Subcutaneous adipose tissue (tissue), 4 donors: ENCODE measurements around the gene FAM3C. TPM values are rescaled to one million over a fixed set of nuclear protein-coding genes. Genes with fewer than 3 reads are reported as not detected.

Experiments
- CTCF ChIP-seq: fragments of 450-650 bp; IDR thresholded peaks from one replicate; pipeline ENCODE4 v1.5.1; 2016; ENCODE audit warnings: low read depth, mild to moderate bottlenecking, control low read depth, antibody characterized with exemption, moderate library complexity
- total RNA-seq, 4 donors: library from RNA; depleted of rRNA; stranded (reverse); fragments of >200 nt; gene quantifications; one replicate each; pipeline ENCODE4 v1.1.0, GENCODE V29; 2016

Gene FAM3C
- total RNA-seq, 4 donors from 2014 or later: 29.6 to 54.0 (median 41.1) TPM

DNA sequence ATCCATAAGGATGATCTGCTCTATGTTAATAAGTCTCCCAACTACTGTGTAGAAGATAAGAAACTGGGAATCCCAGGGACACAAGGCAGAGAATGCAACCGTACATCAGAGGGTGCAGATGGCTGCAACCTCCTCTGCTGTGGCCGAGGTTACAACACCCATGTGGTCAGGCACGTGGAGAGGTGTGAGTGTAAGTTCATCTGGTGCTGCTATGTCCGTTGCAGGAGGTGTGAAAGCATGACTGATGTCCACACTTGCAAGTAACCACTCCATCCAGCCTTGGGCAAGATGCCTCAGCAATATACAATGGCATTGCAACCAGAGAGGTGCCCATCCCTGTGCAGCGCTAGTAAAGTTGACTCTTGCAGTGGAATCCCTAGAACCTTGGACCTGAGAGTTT lies 57.0 kb downstream of the FAM3C start:
- TF ChIP-seq CTCF: no peak

GRCh38 chr7:121337398-121337797 lies 58.7 kb downstream of the FAM3C start:
- no peak for TF ChIP-seq CTCF

DNA sequence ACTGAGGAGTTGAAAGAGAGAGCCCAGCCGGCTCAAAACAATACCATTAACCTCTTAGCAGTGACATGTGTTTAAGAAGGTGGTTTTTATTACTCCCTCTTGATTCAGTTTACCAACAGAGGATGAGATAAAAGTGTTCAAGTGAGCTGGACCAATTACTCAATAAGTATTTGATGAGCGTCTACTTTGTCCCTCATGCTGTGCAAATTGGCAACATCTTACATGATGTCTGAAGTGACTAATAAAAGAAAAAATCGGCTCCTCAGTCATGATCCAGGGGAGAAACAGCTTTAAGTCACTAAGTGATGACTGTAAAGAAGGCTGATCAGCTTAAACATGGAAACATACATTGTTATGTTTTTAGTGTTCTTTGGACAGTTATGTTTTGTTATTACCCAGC lies 59.5 kb downstream of the FAM3C start:
- TF ChIP-seq CTCF: no peak

DNA sequence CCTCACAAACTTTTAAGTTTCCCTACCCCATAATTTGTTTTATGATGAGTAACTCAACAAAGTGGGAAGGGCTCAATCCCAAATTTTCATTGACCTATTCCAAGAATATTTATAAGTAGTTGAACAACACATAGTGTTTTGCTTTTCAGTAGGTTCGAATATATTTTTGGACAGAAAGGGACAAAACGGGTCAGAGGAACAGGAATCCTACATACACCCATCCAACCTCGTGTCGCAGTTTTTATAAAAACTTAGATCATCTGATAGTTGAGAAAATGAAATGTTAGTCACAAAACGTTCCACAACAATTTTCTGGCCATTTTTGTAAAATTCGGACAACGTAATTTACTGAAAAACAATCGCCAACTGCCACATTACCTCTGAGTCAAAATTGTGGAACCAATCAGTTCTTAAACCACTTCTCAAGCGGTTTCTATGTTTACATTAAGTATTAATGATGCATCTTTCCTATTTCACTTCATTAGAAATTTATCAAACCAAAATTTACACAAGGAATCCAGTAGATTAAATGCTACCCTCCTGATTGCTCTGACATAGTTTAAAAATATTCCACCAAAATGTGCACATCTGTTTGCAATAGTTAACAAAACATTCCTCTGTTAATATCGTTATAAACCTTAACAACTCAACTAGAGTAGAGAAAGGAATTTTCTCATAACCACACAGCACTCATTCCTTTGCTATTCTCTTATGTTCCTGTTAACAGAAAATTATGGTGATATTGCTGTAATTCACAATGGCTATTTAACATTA lies 61.0 kb downstream of the FAM3C start:
- TF ChIP-seq CTCF: no peak

- TF ChIP-seq CTCF: no peak
Observed at GRCh38 chr7:121334376-121334775, 61.7 kb downstream of the FAM3C start.

DNA sequence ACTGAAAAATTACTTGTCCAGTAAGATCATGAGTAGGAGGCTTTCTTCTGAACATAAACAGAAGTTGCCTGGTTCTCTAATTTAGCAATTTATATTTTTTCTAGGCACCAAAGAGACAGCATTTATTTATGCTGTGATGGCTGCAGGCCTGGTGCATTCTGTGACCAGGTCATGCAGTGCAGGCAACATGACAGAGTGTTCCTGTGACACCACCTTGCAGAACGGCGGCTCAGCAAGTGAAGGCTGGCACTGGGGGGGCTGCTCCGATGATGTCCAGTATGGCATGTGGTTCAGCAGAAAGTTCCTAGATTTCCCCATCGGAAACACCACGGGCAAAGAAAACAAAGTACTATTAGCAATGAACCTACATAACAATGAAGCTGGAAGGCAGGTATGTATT lies 64.5 kb downstream of the FAM3C start:
- TF ChIP-seq CTCF: no peak

- TF ChIP-seq CTCF: no peak
Observed at GRCh38 chr7:121331048-121331447, 65.1 kb downstream of the FAM3C start.
